ENCODE measurements around the gene GPC3.

- no peak for TF ChIP-seq YY1 (IDR thresholded peaks at IDR 0.05; ENCODE audit: insufficient read depth, insufficient read length)
- TF ChIP-seq ZNF274 (IDR thresholded peaks at IDR 0.05; ENCODE audit: low read depth, low read length): no peak
- TF ChIP-seq SUZ12 (IDR thresholded peaks at IDR 0.05; ENCODE audit: extremely low read depth, insufficient read depth, insufficient read length): no peak
Observed at GRCh38 chrX:133908223-133908955, 77.0 kb downstream of the GPC3 start.
